Right ventricle myocardium superior (tissue), 1 donor: ENCODE measurements around the gene FGF1. TPM values are rescaled to one million over a fixed set of nuclear protein-coding genes. Genes with fewer than 3 reads are reported as not detected.

Source experiments
- ATAC-seq: fragments of 200-7000 bp; cut with Tn5 transposase; one replicate; pipeline ENCODE4 v1.9.1; 2020; ENCODE audit warnings: mild to moderate bottlenecking; ENCODE audit not compliant: poor library complexity
- DNase-seq: peaks from one replicate; pipeline ENCODE4 v3.0.0-alpha.2; 2020
- intact Hi-C: fragments of 100-400 bp; cut with DNase I; formaldehyde crosslinking; loops from one replicate; pipeline ENCODE4 v1.11.2; 2022
- total RNA-seq: library from RNA; stranded (reverse); fragmentation: NEBNext Ultra II Directional; extraction: Animal tissue kit (Norgen Biotek cat#: 25700); gene quantifications from one replicate; pipeline ENCODE4 v1.2.1, GENCODE V29; 2021
- donor health status: DM: no; HTN: yes; CAD: no; lungs with severe emphysema.

Gene FGF1
- total RNA-seq, 1 donor from 2014 or later, result 42.7 TPM

DNA sequence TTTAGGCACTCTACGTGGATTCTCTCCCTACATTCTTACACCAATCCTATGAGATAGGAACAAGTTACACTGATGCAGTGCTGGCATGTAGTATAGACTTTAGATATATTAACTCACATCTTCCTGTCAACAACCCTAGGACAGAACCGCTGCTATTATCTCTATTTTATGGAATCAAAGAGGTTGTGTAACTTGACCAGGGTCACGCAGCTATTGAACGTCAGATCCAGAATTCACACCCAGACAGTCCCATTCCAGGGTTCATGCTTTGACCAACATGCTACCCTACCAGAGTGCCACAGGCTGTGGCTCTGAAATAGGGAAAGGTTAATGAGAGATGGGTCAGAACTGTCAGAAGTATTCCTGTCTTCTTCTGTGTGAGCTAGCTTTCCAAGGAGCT, 9.6 kb downstream of the FGF1 start:
- ATAC-seq (no peak), DNase-seq (no peak)
- intact Hi-C loops, result no loop called here

DNA sequence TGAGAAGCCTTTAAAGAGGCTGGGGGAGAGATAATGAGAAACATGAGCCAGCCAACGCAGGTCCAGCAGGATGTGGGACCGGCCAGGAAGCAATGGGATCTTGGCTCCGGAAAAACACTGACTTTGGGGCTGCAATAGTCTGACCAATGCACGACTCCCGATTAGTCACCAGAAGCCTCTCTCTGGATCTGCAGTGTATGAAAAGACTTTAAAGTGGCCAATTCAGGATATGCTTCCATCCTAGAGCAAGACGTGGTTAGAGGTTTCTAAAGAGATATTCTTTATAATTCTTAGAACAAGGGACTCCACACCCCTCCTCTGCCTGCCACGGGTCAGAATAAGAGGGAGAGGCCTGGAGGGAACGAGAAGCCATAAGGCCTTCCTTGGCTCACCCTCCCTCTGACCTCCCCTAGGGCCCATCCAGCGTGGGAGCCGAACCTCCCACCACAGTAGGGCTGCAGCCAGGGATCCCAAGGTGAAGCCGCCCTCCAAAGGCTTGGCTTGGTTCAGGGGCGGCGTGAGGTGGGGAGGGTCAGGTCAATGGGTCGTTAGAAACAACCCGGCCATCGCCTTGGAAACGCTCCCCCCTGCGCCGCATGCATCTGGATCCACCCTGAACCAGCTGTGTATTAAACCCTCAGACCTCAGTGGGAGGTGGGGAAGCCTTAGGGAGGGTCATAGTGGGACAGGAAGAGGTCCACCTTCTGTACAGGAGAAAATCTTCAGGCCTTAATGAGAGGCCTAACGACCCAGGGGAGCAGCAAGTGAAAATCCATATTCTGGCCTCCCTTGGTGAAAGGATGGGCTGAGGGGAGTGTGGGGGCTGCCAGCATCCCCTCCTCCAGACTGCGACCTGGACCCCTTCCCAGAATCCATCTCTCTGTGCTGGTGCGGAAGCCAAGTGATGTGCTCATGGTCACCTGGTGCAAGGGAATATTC, 11.1 kb downstream of the FGF1 start:
- DNase-seq, result no peak
- peak; percentile 67 for ATAC-seq
- intact Hi-C loops, result no loop called here

DNA sequence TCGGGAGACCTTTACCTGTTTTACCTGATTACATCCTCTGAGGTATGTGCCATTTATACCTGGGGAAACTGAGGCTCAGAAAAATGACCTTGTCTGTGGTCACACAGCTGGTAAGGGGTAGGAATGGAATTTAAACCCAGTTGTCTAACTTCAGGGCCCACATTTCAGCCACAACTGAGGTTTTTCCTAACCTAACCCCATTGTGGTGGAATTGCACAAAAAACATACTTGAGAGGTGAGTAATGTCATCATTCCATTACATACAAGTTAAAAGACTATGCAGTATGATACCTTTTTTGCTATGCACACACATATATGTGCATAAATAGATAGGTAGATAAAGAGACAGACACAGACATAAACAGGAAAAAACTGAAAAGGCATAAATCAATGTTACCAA, 14.1 kb downstream of the FGF1 start:
- intact Hi-C loops, result no loop called here

DNA sequence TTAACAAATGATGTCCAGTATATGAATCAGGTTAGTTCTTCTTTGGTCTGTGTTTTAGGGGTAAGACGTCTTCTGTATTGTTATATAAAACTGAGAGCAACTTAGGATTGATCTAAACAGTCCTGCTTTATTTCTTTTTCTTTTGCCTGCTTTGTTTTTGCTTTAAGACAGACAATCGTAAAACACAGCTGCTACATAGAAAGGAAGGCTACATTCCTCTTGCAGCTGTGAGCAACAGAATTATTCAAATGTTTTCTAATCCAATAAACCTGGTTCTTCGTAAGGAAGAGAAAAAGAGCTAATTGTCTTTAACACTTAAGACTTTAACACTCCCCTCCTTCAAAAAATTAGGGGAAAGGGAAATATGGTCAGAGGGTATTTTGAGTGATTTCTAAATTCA, 14.6 kb downstream of the FGF1 start:
- ATAC-seq, result no peak
- no peak for DNase-seq
- intact Hi-C loops, result no loop called here

More for the DNA sequence above, 14.1 kb downstream of the FGF1 start:
- DNase-seq, result no peak
- ATAC-seq, result no peak

DNA sequence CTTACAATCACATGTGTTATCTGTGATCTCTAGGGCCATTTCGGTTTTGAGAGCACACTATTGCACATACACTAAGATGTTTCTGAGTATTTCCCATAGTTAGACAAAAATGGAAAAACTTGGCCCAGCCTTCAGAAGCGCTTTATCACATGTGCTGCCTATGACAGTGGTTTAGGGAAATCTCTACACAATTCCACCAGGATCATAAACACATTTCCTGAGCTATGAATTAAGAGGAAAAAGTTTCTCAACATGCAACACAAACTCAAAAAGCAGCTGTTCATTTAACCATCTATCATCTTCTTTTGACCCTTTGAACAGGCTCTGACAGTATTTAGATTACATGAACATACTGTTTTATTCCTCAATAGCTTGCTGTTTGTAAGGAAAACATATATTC, 15.1 kb downstream of the FGF1 start:
- ATAC-seq (no peak), DNase-seq (no peak)
- intact Hi-C loops, result no loop called here

DNA sequence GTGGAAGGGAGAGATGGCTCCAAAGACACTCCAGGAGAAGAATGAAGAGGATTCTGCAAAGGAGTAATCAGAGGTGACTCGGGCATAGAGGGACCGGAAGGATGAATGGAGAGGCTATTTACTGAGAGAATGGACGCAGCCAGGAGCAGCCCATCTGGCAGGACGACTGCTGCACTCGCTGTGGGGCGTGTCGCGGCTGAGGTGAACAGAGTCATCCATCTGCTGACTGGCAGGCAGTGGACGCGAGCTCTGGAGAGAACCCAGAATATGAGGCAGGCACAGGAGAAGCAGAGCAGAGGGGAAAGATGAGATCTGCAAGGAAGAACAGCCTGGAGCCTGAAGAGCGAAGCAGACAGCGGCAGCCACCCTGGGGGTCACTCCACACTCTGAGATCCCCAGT, 16.4 kb downstream of the FGF1 start:
- DNase-seq (no peak), ATAC-seq (peak; percentile 72)
- intact Hi-C loops, result no loop called here

DNA sequence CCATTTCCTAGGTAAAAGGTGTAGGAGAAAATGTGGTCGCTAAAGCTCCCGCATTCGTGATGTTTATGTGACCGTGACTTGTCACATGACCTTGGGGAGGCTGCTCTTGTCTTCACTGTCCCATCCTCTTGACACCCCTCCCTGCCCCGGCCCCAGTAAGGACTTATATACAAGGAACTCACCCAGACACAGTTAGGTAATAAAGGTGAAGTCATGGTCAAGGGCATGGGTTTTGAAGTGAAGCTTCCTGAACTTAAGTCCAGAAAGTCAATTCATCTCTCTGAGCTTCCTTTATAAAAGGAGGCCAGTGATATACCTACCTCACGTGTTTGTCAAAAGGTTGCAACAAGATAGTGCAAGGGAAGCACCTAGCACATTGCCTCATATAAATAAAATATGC, 17.6 kb downstream of the FGF1 start:
- ATAC-seq (no peak), DNase-seq (no peak)
- intact Hi-C loops, result no loop called here

DNA sequence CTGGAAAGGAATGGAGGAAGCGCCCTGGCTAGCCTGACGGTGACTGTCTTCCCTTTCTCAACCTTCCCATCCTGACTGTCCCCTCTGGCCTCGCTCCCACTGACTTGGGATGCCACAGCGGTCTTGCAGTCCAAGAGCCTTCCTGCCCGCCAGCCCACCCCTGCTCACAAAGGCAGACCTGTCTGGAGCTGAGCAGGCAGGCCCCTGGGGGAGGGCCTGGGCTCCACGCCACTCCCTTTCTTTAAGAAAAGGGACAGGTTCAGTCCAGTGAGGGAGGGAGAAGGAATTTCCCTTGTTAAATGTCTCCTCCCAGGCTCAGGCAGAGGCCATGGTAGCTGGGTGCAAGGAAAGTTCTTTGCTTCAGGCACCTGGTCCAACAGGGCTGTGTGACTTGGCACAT, 18.1 kb downstream of the FGF1 start:
- ATAC-seq, result no peak
- intact Hi-C loops, result no loop called here
- DNase-seq, result no peak

DNA sequence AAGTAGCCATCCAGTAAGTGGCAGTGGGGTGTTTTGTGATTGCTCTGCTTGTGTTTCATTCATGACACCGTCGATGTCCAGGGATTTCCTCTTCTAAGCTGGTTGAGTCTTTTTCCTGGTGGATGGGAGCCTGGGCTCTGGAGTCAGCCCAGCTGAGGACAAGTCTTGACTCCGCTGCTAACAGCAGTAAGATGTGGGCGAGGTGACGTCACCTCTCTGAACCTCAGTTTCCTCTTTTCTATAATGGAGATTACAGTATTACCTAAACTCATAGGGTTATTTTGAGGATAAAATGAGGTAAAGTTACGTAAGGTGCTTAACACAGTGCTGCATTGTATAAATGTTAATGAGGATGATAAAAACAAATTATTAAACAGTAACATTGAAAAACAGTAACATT, 21.3 kb downstream of the FGF1 start:
- intact Hi-C loops, result no loop called here
- no peak for ATAC-seq
- no peak for DNase-seq

DNA sequence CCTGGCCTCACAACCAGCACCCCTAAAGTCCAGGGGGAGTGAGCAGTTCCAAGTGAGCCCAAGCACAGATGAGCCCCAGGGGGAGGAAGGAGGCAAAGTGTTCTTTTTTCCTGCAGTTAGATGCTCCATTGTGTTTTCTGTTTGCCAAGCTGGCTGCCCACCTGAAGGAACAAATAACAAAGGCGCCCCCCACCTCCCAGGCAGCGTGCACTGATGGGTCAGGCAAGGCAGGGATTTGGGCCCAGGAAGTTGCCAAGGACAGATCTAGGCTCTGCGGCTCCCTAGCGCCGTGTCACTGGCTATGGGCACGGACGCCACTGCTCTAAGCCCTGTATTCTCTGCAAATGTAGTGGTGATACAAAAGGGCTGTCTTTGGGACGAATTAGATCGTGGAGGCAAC, 21.8 kb downstream of the FGF1 start:
- DNase-seq (no peak), ATAC-seq (no peak)
- intact Hi-C loops, result no loop called here

DNA sequence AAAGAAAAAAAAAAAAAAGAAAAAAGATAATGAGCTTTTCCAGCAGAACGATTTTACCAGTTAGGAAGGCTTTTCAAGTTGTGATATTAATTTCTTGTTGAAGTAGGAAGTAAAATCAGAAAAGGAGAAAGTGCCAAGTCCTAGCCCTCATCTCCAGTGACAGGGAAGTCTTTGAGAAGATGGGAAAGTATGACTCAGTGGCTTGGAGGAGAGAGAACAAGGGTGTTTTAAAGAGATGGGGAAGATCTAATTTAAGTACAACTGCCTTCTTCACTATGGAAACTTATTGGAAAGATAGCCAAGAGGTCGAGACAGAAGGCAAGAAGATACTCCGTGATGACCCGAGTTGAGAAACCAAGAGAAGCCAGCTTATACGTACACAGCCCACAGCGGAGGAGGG, 22.6 kb downstream of the FGF1 start:
- intact Hi-C loops, result no loop called here
- ATAC-seq, result no peak
- DNase-seq, result no peak

DNA sequence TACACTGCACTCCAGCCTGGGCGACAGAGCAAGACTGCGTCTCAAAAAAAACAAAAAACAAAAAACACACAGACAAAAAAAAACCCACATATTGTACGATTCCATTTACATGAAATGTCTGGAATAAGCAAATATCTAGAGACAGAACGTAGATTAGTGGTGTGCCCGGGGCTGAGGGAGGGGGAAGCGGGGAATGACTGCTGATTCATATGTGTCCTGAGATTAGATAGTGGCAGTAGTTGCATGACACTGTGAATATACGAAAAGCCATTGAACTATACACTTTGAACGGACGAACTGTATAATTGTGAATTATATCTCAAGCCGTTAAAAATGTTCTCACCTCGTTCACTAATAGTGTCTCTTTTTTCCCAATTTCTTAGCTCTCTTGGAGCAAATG, 23.9 kb downstream of the FGF1 start:
- ATAC-seq (no peak), DNase-seq (no peak)
- intact Hi-C loops, result no loop called here

DNA sequence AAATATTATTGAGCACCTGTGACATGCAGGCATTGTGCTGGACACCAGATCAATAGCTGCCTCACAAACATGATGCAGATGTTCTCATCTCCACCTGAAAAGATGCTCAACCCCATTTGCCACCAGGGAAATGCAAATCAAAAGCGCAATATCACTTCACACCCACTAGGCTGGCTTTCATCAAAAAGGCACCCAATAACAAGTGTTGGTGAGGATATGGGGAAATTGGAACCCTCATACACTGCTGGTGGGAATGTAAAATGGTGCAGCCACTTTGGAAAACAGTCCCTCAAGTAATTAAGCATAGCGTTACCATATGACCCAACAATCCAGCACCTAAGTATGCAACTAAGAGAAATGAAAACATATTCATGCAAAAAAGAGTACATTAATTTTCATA, 24.7 kb downstream of the FGF1 start:
- intact Hi-C loops, result no loop called here
- no peak for DNase-seq
- no peak for ATAC-seq

DNA sequence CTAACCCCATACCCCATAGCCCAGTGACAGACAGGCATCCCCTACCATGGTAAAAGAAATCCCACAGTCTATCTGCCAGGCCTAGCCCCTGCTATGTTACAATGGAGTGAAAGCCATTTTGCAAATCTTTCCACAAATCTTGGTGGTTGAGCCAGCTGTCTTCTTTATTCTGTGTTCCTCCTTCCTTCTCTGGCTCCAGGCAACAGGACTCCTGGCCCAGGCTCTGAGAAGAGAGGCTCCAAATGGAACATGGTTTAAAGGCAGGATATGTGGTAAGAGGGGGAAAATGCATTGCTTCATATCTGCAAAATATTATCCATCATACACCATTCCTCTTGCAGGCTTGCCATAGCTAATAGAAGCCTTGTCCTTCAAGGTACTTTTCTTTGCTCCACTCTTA, 25.2 kb downstream of the FGF1 start:
- no peak for DNase-seq
- no peak for ATAC-seq
- intact Hi-C loops, result no loop called here

DNA sequence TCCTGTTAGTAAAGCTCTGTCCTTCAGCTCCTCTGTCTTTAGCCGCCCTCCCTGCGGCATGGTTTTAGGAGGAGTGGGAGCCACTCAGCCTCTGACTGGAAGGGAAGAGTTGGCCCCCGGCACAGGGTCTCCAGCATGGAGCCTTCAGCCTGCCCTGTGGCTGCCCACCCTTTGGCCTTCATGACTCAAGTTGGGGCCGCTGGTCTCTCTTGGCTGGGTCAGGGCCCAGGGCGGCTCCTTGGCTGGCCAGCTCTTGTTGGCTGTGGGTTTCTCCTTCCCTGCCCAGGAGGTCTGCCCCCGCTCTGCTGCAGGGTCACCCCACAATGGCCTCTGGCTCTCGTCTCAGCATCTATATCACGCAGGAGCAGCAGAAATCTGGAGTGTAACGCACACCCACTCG, 25.7 kb downstream of the FGF1 start:
- ATAC-seq, result no peak
- no peak for DNase-seq
- intact Hi-C loops, result no loop called here

DNA sequence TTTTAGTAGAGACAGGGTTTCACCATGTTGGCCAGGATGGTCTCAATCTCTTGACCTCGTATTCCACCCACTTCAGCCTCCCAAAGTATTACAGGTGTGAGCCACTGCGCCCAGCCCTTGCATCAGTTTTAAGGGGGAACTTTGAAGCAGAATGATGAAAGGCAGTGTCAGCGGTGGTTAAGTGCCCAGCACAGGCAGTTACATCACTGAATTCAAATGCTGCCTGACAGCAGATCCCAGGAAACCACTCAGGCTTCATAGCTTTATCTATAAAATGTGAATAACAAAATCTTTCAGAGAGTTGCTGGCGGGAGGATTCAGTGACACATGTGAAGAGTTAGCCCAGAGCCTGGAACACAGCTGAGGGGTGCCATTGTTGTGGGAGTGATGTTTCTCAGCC, 26.5 kb downstream of the FGF1 start:
- DNase-seq, result no peak
- intact Hi-C loops, result loop anchor here (5.0 kb wide), 2 partner anchors 47 to 223 kb away; no protein-coding TSS in a partner anchor
- no peak for ATAC-seq

DNA sequence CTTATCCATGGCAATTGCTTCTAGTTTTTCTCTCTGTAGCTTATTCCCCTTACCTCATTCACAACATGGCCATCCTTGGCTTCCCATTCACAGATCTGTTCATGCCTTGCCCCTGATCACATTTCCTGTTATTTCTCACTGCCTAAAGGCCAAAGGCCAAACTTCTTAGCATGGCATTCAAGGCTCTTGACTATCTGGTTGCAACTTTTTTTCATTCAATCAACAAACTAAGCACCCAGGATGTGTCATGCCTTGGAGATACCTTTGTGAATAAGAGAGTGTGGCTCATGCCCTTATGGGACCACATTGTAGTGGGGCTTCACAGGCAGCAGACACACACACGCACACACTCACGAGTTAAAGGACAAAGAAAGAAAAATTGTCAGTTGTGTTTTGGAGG, 27.6 kb downstream of the FGF1 start:
- ATAC-seq, result no peak
- DNase-seq, result no peak
- intact Hi-C loops, result loop anchor here (5.0 kb wide), 2 partner anchors 46 to 224 kb away; no protein-coding TSS in a partner anchor

DNA sequence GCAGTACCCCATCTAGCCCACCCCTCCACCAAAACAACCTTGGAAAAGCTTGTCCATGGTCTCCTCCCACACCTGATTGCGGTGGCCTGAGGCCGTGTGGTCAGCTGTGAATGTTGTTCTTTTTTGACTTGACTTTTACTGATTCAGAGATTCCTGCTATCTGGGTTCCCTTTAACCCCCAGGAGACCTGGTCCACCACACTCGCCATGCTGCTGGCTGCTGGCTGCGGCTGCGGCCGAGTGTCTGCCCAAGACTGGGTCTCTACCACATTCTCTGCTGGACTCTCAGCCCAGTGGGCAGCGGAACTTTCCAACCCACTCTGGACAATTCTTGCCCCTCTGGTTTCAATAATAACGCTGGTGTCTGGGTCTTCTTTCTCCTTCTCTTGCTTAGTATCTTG, 28.4 kb downstream of the FGF1 start:
- intact Hi-C loops, result loop anchor here (5.0 kb wide), 2 partner anchors 45 to 225 kb away; no protein-coding TSS in a partner anchor

DNA sequence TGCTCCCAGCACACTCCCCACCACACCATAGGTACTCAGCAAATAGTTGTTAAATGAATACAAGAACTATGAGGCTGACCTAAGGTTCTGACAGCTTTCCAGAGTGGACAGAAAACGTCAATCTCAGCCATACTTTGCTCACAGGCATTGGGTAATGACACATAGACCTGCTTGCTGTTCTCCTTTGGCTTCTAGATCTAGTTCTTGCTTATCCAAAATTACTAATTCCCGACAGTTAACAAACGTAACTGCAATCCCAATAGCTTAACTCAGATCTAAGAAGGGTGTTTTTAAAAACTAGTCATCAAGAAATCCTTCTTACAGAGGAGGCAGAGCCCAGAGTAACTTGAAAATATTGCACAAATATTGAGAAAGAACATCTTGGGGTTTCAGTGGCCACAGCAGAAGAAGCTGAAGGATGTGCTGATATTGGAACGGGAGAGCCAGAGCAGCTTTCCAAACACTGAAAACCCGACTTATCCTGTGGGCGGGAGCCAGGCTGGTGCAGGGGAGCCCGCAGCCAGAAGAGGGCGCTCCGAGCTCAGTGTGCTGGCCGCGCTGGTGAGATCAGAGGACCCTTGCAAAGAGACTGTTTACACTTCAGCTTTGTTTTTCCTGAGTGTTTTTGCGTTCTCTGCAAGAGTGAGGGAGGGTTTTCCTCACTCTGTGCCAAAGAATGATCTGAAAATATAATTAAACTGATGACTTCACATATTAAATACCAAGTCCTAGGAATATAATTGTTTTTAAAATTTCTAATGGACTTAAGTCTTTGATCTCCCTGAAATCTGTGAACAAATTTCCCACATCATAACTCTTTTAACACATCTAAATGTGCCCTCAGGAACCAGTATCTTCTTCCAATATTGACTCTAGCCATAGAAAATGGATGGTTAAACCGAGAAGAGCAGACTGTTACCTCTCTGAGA, 30.3 kb downstream of the FGF1 start:
- intact Hi-C loops, result loop anchor here (2.0 to 5.0 kb wide), 3 partner anchors 43 to 227 kb away; no protein-coding TSS in a partner anchor
- DNase-seq (peak; percentile 93), ATAC-seq (peak; percentile 96)

More for the DNA sequence above, 28.4 kb downstream of the FGF1 start:
- DNase-seq (no peak), ATAC-seq (no peak)
